Spinal cord (tissue), 10 donors: Measurements from ENCODE around the gene PGK1. TPM values are rescaled to one million over a fixed set of nuclear protein-coding genes. Genes with fewer than 3 reads are reported as not detected.
"Not testable (repeated sequence)": the region's sequence is repeated elsewhere in the genome, so short reads cannot be mapped to it uniquely, and the experiment has no call there.

Experiments
- DNase-seq, 6 donors: peaks; one replicate each; pipeline versions ENCODE4 v3.0.0 to v3.0.0-alpha.2; 2013 to 2015; ENCODE audit warnings: low spot score in 6 of 6, low read depth in 4 of 6
- H3K27ac ChIP-seq: one replicate; pipeline ENCODE4 v1.5.1; 2013; ENCODE audit warnings: low read depth, low read length, control low read depth
- H3K27me3 ChIP-seq: one replicate; pipeline ENCODE4 v1.6.1; 2013; ENCODE audit warnings: low read length; ENCODE audit not compliant: control insufficient read depth, insufficient read depth
- H3K36me3 ChIP-seq: one replicate; pipeline ENCODE4 v1.6.1; 2013; ENCODE audit warnings: low read length; ENCODE audit not compliant: control insufficient read depth, insufficient read depth
- H3K4me1 ChIP-seq: one replicate; pipeline ENCODE4 v1.6.1; 2013; ENCODE audit warnings: low read length; ENCODE audit not compliant: control insufficient read depth, insufficient read depth
- H3K4me3 ChIP-seq: one replicate; pipeline ENCODE4 v1.5.1; 2013; ENCODE audit warnings: low read depth, low read length, control low read depth
- H3K9me3 ChIP-seq: one replicate; pipeline ENCODE4 v1.6.1; 2013; ENCODE audit warnings: low read length; ENCODE audit not compliant: control insufficient read depth, insufficient read depth
- WGBS: methylation state at CpG from one replicate; pipeline ENCODE4 v1.1.5; 2013; ENCODE audit warnings: missing lambda C conversion rate; ENCODE audit not compliant: insufficient coverage; 5-methylcytosine and 5-hydroxymethylcytosine counted together
- polyA plus RNA-seq, 2 donors: library from polyadenylated mRNA; unstranded; fragments of 120-200 nt; gene quantifications; one replicate each; pipeline ENCODE4 v1.2.1, GENCODE V29; 2013; ENCODE audit not compliant: insufficient read length in 2 of 2
- total RNA-seq, 2 donors: library from RNA; depleted of rRNA in 1 of 2; stranded (reverse); fragments of 120-200 nt in 1 of 2; fragments of >200 nt in 1 of 2; gene quantifications; one replicate each; pipeline versions ENCODE4 v1.2.3 to v1.2.4, GENCODE V29; 2013 to 2014
- donor health status: healthy.

PGK1 gene
- total and polyA plus RNA-seq, 4 donors: 147 to 397 (median 314) TPM

DNA sequence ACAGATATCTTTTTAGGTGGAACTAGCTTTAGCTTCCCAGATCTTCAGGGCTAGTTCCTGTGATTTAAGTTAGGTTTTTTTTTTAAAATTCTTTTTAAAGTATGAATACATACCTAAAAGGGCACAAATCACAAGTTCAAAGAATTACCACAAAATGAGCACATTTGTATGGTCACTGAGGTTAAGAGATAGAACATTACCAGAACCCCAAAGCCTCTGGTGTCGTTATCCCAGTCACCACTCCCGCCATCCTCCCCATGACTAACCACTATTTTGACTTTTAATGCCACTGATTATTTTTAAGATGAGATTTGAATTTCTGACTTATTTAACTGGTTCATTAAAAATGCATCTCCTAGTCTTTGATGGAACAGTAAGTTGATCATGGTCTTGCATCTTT is 5.4 kb downstream of the PGK1 start:
- Histone ChIP-seq H3K4me3 (no peak overlapping the region), H3K27me3 (no peaks in the 10 kb centered on the region), H3K27ac (no peak overlapping the region), H3K4me1 (no peaks in the 10 kb centered on the region), H3K36me3 (peaks cover 9% of the 10 kb centered on the region), H3K9me3 (no peaks in the 10 kb centered on the region)
- no CpG with 5 or more reads among the region's 2 CpGs for WGBS
- DNase-seq: no peak

DNA sequence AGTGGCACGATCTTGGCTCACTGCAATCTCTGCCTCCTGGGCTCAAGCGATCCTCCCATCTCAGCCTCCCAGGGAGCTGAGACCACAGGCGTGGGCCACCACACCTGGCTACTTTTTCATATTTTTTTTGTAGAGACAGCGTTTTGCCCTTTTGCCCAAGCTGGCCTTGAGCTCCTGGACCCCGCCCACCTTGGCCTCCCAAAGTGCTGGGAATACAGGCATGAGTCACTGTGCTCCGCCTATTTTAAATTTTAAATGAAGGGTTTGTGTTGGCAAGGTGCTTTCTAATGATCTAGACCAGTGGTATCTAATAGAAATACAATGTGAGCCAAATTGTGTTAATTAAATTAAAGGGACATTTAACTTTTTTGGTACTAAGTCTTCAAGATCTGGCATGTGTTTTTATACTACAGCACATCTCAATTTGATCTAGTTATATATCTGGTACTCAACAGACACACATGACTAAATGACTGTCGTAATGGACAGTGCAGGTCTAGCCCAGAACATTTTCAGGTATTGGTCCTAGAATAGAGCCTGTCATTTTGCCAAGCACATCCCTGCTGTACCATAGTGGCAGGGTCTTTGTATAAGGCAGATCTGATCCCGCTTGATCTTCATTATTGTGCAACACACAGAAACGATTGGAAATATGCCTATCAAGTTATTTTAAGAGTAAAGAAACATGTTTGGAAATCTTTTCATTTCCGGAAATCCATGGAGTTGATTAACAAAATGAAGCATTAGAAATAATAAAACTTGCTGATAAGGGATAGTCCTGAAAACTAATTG is 7.3 kb downstream of the PGK1 start:
- H3K4me1 ChIP-seq: no peaks in the 10 kb centered on the region
- H3K9me3 ChIP-seq: no peaks in the 10 kb centered on the region
- H3K4me3 ChIP-seq: no peak overlapping the region
- DNase-seq: no peak
- H3K36me3 ChIP-seq: peaks cover 13% of the 10 kb centered on the region
- WGBS: 72% methylated on average over 4 of the region's 10 CpGs
- H3K27me3 ChIP-seq: no peaks in the 10 kb centered on the region
- H3K27ac ChIP-seq: no peak overlapping the region

DNA sequence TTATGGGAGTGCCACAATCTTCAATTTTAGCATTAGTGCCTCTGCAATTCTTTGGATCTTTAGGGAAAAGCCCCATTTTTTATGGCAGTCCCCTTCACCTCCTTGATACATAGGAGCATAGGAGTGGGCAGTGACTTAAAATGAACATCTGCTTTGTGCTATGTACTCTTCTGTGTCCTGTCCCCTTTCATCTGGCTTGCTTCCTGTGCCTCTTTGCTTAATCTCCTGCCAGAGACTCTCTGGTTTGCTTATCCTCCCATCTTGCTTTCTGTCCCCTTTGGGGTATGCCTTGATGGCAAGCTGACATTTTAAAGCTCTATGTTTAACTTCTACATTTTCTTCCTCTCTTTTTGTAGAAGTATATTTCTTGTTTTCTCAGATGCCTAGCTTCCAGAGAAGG is 12.3 kb downstream of the PGK1 start:
- H3K36me3 ChIP-seq: peaks cover 20% of the 10 kb centered on the region
- no peaks in the 10 kb centered on the region for H3K27me3 ChIP-seq
- no peak overlapping the region for H3K4me3 ChIP-seq
- H3K9me3 ChIP-seq: no peaks in the 10 kb centered on the region
- DNase-seq: no peak
- no peaks in the 10 kb centered on the region for H3K4me1 ChIP-seq
- no peak overlapping the region for H3K27ac ChIP-seq

DNA sequence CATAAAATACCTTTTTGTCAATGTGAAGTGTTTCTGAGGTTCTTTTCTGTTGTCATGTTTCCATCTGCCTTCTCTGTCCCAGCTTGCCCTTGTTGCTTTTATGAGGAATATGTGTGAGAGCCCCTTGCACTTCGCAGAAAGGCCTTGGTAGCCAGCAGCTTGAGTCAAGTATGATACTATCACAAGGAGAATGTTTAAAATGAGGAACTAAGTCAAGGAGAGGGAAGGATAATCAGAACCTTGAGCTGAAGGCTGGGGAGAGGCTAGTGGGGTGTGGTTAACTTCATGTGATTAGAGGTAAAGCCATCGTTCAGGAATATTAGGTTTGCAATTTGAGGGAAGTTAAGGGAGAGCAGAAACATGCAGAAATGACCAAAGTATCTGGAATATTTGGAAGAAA is 12.7 kb downstream of the PGK1 start:
- H3K27ac ChIP-seq: no peak overlapping the region
- DNase-seq: no peak
- peaks cover 20% of the 10 kb centered on the region for H3K36me3 ChIP-seq
- no peaks in the 10 kb centered on the region for H3K27me3 ChIP-seq
- H3K4me1 ChIP-seq: no peaks in the 10 kb centered on the region
- no peak overlapping the region for H3K4me3 ChIP-seq
- no peaks in the 10 kb centered on the region for H3K9me3 ChIP-seq
- 68% methylated on average over 2 of the region's 2 CpGs for WGBS

DNA sequence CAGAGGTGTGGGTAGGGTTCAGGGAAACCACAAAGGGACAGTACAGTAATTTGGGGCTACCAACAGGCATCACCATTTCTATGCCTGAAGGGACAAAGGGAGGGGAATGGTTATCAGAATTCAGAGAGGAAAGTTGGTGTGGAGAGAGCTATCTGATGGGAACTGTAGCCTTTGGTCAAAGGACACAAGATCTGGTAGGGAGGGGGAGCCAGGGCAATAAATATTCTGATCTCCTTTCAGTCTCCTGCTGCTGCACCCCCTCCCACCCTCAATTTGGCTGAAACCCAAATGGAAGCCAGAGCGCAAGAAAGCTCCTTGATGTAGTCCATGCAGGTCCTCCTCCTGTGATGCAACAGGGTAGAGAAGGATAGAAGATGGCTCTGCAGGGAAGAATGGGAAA is 14.6 kb downstream of the PGK1 start:
- no peak overlapping the region for H3K4me3 ChIP-seq
- no peak for DNase-seq
- peaks cover 16% of the 10 kb centered on the region for H3K36me3 ChIP-seq
- no peaks in the 10 kb centered on the region for H3K9me3 ChIP-seq
- no peaks in the 10 kb centered on the region for H3K27me3 ChIP-seq
- no peak overlapping the region for H3K27ac ChIP-seq
- WGBS: no CpG with 5 or more reads among the region's 1 CpG
- H3K4me1 ChIP-seq: no peaks in the 10 kb centered on the region

DNA sequence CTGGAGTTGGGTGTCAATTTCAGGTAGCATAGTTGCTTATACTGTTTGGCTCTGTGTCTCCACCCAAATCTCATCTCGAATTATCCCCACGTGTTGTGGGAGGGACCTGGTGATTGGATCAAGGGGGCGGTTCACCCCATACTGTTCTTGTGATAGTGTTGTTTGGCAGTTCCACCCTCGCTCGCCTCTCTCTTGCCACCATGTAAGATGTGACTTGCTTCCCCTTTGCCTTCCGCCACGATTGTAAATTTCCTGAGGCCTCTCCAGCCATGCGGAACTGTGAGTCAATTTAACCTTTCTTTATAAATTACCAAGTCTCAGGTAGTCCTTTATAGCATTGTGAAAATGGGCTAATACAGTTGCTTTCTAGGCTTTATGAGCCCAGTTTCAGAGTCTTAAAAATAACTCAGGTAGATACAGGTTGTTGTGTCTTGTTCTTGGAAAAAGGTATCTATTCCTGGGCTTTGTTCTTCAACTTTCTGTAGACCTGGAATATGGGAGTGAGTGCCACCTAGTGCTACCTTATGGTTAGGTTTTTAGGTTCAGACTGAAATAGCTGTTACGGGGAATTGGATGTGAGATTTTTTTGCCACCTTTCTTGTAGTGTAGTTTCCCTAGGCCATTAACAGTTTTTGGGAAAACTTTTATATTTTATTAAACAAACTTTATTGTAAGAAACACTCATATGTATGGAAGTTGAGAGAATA is 15.6 kb downstream of the PGK1 start:
- H3K27me3 ChIP-seq: no peaks in the 10 kb centered on the region
- peak in 1 of 6 donors; percentile 57 for DNase-seq
- H3K4me3 ChIP-seq: no peak overlapping the region
- peaks cover 14% of the 10 kb centered on the region for H3K36me3 ChIP-seq
- H3K4me1 ChIP-seq: no peaks in the 10 kb centered on the region
- no peaks in the 10 kb centered on the region for H3K9me3 ChIP-seq
- no peak overlapping the region for H3K27ac ChIP-seq
- WGBS: no CpG with 5 or more reads among the region's 9 CpGs

DNA sequence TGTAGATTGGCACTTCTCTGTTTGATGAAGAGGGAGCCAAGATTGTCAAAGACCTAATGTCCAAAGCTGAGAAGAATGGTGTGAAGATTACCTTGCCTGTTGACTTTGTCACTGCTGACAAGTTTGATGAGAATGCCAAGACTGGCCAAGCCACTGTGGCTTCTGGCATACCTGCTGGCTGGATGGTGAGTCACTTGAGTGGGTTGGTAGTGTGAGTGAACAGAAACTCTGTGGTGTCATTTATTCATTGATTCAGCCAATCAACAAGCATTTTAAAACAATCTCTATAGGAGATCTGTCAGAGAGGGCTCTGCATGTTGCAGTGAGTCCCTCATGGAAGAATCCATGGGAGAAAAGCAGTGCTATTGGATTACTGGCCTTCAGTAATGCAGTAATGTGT is 19.1 kb downstream of the PGK1 start:
- H3K36me3 ChIP-seq: peaks cover 6% of the 10 kb centered on the region
- no peak overlapping the region for H3K4me3 ChIP-seq
- H3K27me3 ChIP-seq: no peaks in the 10 kb centered on the region

DNA sequence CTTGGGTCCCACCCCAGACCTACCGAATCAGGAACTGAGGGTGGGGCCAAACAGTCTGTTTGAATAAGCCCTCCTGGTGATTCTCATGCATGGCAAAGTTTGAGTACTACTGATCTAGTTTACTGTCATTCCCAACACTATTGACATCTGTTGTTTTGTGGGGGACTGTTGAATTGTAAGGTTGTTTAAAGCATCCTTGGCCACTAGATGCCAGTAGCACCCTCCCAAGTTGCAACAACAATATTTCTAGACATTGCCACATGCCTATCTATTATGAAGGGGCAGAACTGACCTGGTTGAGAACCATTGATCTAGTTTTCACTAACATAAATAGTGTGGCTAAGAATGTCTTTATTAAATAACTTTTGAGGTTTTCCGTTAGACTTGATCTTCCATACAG is 20.3 kb downstream of the PGK1 start:
- Histone ChIP-seq H3K4me3 (no peak overlapping the region), H3K27me3 (no peaks in the 10 kb centered on the region), H3K9me3 (no peaks in the 10 kb centered on the region), H3K4me1 (no peaks in the 10 kb centered on the region), H3K27ac (no peak overlapping the region), H3K36me3 (no peaks in the 10 kb centered on the region)
- WGBS: no CpG with 5 or more reads among the region's 2 CpGs
- DNase-seq: peak in 1 of 6 donors; percentile 11

More for the DNA sequence above, 19.1 kb downstream of the PGK1 start:
- DNase-seq: no peak
- Histone ChIP-seq H3K4me1 (no peaks in the 10 kb centered on the region), H3K9me3 (no peaks in the 10 kb centered on the region), H3K27ac (no peak overlapping the region)

DNA sequence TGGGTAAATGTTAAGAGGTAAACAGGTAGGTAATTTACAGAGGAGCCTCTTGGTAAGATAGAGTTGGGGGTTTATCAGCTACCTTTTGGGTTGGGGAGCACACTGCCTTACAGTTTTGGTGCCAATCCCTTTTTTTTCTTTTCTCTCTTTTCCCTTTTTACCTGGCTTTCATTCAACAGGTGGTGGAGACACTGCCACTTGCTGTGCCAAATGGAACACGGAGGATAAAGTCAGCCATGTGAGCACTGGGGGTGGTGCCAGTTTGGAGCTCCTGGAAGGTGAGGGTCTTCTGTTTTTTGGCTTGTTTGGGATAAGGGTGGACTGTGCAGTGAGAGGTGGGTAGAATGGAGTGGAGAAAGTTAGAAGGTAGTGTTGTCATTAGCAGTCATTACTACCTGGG is 21.1 kb downstream of the PGK1 start:
- no peak overlapping the region for H3K27ac ChIP-seq
- 80% methylated on average over 1 of the region's 1 CpG for WGBS
- H3K4me3 ChIP-seq: no peak overlapping the region
- no peaks in the 10 kb centered on the region for H3K36me3 ChIP-seq
- no peaks in the 10 kb centered on the region for H3K9me3 ChIP-seq
- DNase-seq: no peak
- no peaks in the 10 kb centered on the region for H3K4me1 ChIP-seq
- H3K27me3 ChIP-seq: no peaks in the 10 kb centered on the region

DNA sequence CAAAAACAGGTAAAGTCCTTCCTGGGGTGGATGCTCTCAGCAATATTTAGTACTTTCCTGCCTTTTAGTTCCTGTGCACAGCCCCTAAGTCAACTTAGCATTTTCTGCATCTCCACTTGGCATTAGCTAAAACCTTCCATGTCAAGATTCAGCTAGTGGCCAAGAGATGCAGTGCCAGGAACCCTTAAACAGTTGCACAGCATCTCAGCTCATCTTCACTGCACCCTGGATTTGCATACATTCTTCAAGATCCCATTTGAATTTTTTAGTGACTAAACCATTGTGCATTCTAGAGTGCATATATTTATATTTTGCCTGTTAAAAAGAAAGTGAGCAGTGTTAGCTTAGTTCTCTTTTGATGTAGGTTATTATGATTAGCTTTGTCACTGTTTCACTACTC is 21.7 kb downstream of the PGK1 start:
- H3K27ac ChIP-seq, H3K9me3 ChIP-seq, H3K27me3 ChIP-seq, H3K4me3 ChIP-seq, DNase-seq, H3K4me1 ChIP-seq, H3K36me3 ChIP-seq: not testable (repeated sequence)
